ENCODE results near the gene ADAM12. TPM values are rescaled to one million over a fixed set of nuclear protein-coding genes. Genes with fewer than 3 reads are reported as not detected.

Gene ADAM12
- total RNA-seq (1 to 10 TPM in 1 of 4 donors, under 1 TPM in 2, not detected in 1; 0.24 to 3.3 (median 0.68) TPM), polyA plus RNA-seq (under 1 TPM in 2 of 3 donors, not detected in 1; 0.01 to 0.09 TPM)
- long read RNA-seq, donor 1, partial matches to known transcripts = 1 of 2 reads
- long read RNA-seq, donor 1, other reads (novel, unspliced or antisense) = 1 of 2 reads
- long read RNA-seq, donor 2 = 0 reads

GRCh38 chr10:126387931-126388911 is at the start of gene ADAM12:
Gene ADAM12, minus strand, starts transcription at chr10:126388477. Its CDS starts 332 bp downstream, at chr10:126388145.
- peak within 1 kb of the TSS; percentile 56 for H3K4me3 ChIP-seq
- intact Hi-C loops (cut with DNase I) = loop anchor here in 1 of 2 donors (5.0 kb wide), 1 partner anchor 401 kb away; no protein-coding TSS in a partner anchor
- no peak within 1 kb of the TSS for H3K27ac ChIP-seq
- TF ChIP-seq CTCF (IDR thresholded peaks at IDR 0.05) = no peak
- no peaks in the 10 kb centered on the region for H3K9me3 ChIP-seq
- no peaks in the 10 kb centered on the region for H3K36me3 ChIP-seq (ENCODE audit: insufficient read depth in 1 of 2, low read depth in 1 of 2)
- peaks cover 0 to 45% (median 20%) of the 10 kb centered on the region in 3 donors for H3K27me3 ChIP-seq (ENCODE audit: insufficient read depth in 3 of 3, low read length in 2 of 3)
- 5 to 9% (median 6%) methylated on average over 98 to 127 of the region's 127 CpGs for whole genome bisulfite sequencing, 3 donors
- ATAC-seq (peak in 1 of 4 donors; percentile 37), DNase-seq (peak; percentile 62 to 69)
- H3K4me1 ChIP-seq = no peaks in the 10 kb centered on the region

- ATAC-seq (no peak), DNase-seq (no peak)
- no peak overlapping the region for H3K27ac ChIP-seq
- no peak overlapping the region for H3K4me3 ChIP-seq
- no peaks in the 10 kb centered on the region for H3K9me3 ChIP-seq
- peaks cover 0 to under 1% (median 0%) of the 10 kb centered on the region in 3 donors for H3K27me3 ChIP-seq (ENCODE audit: insufficient read depth in 3 of 3, low read length in 2 of 3)
- no peaks in the 10 kb centered on the region for H3K4me1 ChIP-seq
- WGBS, 3 donors = 74 to 83% (median 80%) methylated on average over 2 of the region's 2 CpGs
- intact Hi-C loops (cut with DNase I) = no loop called here
- TF ChIP-seq CTCF (IDR thresholded peaks at IDR 0.05) = no peak
- no peaks in the 10 kb centered on the region for H3K36me3 ChIP-seq (ENCODE audit: insufficient read depth in 1 of 2, low read depth in 1 of 2)
Observed at GRCh38 chr10:126437635-126438406, 49.5 kb upstream of the ADAM12 start.

GRCh38 chr10:126434235-126434634 is 46.0 kb upstream of the ADAM12 start:
- no peak for ATAC-seq
- no peaks in the 10 kb centered on the region for H3K4me1 ChIP-seq
- H3K27ac ChIP-seq = no peak overlapping the region
- no peaks in the 10 kb centered on the region for H3K9me3 ChIP-seq
- H3K4me3 ChIP-seq = no peak overlapping the region
- peaks cover 0 to 2% (median 0%) of the 10 kb centered on the region in 3 donors for H3K27me3 ChIP-seq (ENCODE audit: insufficient read depth in 3 of 3, low read length in 2 of 3)
- H3K36me3 ChIP-seq (ENCODE audit: insufficient read depth in 1 of 2, low read depth in 1 of 2) = no peaks in the 10 kb centered on the region
- DNase-seq = no peak
- no peak for TF ChIP-seq CTCF (IDR thresholded peaks at IDR 0.05)
- 81 to 84% (median 83%) methylated on average over 5 of the region's 5 CpGs for WGBS, 3 donors
- intact Hi-C loops (cut with DNase I) = no loop called here

GRCh38 chr10:126433351-126433750 is 45.1 kb upstream of the ADAM12 start:
- no peak for ATAC-seq
- 72 to 89% (median 75%) methylated on average over 5 of the region's 5 CpGs for WGBS, 3 donors
- Histone ChIP-seq H3K27ac (no peak overlapping the region), H3K9me3 (no peaks in the 10 kb centered on the region), H3K36me3 (ENCODE audit: insufficient read depth in 1 of 2, low read depth in 1 of 2) (no peaks in the 10 kb centered on the region), H3K27me3 (ENCODE audit: insufficient read depth in 3 of 3, low read length in 2 of 3) (peaks cover 0 to 2% (median 0%) of the 10 kb centered on the region in 3 donors), H3K4me1 (no peaks in the 10 kb centered on the region), H3K4me3 (no peak overlapping the region)
- intact Hi-C loops (cut with DNase I) = no loop called here
- no peak for TF ChIP-seq CTCF (IDR thresholded peaks at IDR 0.05)
- DNase-seq = no peak
